Measurements from ENCODE around the gene ANXA6.
"Not testable (repeated sequence)": the region's sequence is repeated elsewhere in the genome, so short reads cannot be mapped to it uniquely, and the experiment has no call there.

Gene ANXA6

DNA sequence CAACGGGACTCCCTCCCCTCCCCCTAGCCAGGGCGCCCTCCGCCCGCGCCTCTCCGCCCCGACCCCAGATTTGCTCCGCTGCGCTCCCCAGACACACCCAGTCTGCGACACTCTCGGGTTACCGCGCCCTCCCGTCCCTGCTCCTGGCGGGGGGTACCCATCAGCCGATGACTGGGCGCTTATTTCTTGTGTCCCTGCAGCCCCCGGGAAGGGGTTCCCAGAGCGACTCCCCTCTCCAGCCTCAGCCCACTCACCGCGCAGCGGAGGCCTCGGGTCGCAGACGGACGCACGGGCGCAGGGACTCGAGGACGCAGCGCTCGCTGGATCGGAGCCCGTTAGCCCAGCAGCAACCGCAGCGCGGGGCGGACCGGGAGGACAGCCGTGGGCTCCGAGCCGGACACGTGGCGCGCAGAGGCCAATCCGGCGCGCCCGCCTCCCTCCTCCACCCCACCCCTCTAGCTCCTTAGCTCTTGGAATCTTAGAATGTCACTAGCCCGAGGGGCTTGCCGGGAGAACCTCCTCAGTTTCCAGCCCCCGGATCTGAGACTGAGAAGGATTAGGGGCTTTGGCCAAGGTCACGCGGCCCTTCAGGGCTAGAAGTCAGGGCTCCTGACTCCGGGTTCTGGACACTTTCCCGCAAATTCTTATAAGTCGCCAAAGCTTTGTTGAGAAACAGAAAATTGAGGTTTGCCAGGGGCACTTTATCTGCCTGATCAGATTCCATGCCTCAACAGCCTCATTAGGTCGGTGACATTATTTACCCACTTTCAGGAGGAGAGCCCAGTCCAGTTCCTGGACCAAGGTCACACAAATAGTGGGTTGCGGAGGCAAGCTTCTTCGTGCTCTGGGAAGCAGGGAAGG lies at the start of gene ANXA6:
TSS of gene ANXA6 (minus strand) at position 354 of the 861 bp plus-strand sequence. CDS start 9,878 bp downstream, outside the sequence.
- DNase-seq, result no peak

DNA sequence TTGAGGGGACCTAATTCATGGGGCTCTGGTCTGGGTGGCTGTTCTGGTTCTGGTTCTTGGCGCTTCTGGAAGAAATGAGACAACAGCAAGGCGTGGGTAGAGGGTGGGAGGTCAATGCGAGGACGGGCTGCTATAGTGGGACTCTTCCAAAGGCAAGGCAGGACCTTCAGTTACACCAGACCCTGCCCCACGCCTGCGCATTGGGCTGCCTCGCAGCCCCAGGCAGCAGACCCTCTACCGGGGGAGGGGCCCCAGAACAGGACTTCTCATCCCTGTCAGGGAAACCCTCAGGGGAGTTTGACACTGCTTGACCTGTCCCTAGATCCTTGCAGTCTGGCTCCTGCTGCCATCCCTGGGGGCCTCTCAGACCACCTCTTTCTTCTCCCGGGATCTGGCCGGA lies 47.8 kb upstream of the ANXA6 start:
- DNase-seq, result no peak

DNA sequence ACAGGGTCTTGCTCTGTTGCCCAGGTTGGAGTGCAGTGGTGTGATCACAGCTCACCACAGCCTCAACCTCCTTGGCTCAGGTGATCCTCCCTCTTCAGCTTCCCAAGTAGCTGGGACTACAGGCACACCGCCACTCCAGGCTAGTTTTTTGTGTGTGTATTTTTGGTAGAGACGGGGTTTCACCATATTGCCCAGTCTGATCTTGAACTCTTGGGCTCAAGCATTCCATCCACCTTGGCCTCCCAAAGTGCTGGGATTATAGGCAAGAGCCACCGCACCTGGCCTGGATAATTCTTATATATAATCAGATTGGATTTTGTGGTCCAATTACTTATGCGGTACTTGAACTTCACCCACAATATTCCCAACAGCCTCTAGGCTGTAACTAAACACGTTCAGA lies 46.5 kb upstream of the ANXA6 start:
- DNase-seq, result no peak

DNA sequence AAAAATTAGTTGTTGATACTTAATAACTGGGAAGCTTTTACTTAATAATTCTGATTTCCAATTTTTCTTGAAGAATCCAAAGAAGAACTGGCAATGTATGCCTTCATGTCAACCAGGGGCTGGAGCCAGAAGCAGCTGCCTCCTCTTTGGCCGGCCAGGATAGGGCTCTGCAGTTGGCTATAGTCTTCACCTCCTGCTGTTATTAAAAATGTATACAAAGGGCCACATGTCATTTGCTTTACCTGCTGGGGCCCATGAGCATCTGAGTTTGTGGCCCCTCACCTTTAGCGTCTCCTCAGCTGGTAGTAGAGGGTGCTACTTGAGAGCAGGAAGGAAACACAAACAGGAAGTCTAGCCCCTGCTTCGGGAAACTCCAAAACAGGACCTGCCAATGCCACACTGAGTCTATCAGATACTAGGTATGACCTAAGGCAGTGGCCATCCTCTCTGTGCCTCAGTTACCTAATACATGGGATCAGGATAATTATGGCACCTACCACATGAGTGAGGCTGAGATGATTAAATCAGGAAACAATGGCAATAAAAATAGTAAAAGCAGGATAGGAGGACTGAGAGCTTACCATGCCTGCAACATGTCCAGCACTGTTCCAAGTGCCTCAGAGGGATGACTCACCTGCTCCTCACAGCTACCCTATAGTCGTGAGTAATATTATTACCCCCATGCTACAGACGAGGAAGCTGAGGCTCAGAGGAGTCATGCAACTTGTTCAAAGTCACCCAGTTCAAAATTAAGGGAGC lies 45.0 kb upstream of the ANXA6 start:
- DNase-seq, result no peak

DNA sequence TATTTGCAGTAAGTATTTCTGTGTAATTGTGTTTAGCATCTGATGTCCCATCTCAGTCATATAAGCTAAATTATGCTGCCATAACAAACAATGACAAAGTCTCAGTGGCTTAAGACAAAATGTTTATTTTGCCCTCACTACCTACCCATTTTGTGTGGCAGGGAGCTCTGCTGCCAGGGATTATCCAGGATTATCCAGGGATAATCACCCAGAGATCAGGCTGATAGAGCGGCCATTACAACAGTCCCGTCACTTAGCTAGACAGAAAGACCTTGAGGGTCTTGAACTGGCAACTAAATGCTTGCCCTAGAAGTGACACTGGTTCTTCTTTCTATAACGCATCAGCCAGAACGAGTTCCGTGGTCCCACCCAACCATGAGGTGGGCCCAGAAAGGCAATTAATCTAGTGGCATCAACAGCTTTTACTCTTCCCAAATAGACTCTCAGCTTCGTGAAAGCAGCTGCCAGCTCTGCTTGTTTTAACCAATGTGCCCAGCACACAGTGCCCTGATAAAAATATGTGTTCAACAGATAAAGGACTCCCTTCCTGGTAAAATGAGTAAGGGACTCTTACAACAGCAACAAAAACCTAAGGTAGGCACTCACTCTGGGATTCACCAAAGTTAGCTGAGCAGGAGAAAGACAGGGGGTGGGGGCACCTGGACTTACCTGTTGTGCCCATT lies 43.5 kb upstream of the ANXA6 start:
- DNase-seq, result no peak

DNA sequence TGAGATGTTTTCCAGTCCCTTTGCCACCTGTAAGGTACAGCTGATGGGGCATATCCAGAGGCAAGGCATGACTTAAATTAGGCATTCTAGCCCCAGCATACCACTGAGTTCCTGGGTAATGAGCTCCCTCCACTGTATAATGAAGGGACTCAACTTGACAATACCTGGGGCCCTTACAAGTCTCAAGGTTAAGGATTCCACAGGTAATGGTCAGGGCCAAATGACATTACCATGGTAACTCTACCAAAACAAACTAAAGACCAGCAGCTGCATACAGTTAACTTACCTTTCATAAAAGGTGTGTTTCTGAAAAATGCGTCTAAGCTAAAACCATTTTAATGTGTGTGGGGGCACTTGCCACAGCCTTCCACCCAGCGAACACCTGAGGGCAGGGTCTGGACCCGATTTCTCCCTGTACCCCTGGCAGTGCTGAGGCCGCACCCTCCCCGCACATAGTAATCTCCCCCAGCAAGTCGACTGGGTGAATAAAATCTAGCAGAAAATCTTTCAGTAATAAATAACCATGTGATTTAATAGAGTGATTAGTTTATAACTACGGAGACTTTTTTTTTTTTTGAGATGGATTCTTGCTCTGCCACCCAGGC lies 42.1 kb upstream of the ANXA6 start:
- DNase-seq, result no peak

DNA sequence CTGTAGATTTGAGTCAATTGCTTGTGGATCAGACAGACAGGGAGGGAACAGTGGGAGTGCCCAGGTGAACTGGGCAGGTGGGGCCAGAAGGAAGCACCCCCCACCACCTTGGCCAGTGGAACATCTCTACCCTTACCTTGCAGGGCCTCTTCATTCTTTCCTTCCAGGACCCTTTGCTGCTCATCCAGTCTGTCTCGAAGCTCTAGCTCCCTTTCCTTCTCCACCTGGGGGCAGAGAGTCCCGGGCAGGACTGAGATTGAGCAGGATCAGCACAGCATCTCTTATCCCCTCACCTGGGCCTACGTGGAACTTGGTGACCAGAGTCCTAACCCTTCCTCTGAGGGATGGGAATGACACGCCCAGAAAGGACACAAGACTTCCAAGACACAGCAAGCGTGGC lies 41.3 kb upstream of the ANXA6 start:
- no peak for DNase-seq

DNA sequence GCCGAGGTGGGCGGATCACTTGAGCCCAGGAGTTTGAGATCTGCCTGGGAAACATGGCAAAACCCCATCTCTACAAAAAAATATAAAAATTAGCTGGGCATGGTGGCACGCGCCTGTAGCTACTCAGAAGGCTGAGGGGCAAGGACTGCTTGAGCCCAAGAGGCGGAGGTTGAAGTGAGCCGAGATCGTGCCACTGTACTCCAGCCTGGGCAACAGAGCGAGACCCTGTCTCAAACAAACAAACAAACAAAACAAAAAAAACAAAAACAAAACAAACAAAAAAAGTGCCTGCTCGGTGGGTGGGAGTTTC lies 39.7 kb upstream of the ANXA6 start:
- DNase-seq, result not testable (repeated sequence)

DNA sequence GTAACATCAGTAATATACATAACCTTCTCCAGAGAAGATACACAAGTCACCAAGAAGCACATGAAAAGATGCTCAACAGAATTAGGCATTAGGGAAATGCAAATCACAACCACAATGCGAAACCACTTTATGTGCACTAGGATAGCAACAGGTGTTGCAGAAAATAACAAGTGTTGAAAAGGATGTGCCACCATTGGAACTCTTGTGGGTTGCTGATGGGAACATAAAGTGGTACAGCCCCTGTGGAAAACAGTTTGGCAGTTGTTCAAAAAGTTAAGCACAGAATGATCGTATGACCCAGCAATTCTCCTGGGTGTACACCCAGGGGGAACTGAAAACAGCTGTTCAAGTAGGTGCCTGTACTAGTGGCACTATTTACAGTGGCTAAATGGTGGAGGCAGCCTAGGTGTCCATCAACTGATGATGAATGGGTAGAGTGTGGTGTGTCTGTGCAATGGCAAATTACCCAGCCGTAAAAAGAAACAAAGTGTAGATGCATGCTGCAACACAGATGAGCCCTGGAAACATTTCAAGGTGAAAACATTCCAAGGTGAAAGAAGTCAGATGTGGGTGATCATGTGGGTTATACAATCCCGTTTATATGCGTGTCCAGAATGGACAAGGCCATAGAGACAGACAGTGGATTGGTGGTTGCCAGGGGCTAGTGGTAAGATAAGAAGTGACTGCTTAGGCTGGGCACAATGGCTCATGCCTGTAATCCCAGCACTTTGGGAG lies 39.1 kb upstream of the ANXA6 start:
- DNase-seq, result no peak

DNA sequence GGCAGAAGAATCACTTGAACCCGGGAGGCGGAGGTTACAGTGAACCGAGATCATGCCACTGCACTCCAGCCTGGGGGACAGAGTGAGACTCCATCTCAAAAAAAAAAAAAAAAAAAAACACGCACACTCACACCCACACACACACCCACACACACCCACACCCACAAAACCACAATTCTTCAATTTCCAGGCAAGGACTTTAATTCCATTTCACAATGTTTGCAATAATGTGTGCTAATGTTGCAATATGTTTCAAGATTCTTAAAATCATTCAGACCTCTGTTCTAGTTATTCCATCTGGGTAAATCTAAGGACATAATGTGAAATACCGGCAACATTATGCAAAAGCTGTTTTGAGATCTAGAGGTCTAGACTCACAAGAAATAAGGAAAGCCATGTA lies 38.0 kb upstream of the ANXA6 start:
- no peak for DNase-seq

DNA sequence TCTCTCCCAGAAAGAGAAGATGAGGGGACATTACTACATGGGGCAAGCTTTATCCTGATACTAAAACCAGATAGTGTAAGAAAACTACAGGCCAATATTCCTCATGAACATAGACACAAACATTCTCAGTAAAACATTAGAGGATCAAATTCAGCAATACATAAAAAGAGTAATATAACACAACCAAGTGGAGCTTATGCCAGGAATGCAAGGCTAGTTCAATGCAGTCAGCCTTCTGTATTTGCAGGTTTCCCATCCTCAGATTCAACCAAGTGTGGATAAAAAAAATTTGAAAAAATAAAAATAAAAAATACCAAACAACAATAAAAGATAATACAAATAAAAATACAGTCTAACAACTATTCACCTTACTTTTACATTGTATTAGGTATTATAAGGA lies 35.0 kb upstream of the ANXA6 start:
- DNase-seq, result no peak

DNA sequence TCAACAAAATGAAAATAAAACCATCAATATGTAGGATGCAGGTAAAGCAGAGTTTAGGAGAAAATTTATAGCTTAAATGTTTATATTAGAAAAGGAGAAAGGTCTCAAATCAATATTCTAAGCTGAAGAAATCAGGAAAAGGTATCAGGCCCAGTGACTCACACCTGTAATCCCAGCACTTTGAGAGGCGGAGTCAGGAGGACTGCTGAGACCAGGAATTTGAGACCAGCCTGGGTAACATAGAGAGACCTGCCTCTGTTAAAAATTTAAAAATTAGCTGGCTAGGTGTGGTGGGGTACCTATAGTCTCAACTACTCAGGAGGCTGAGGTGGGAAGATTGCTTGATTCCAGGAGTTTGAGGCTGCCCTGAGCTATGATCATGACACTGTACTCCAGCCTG lies 34.1 kb upstream of the ANXA6 start:
- no peak for DNase-seq

DNA sequence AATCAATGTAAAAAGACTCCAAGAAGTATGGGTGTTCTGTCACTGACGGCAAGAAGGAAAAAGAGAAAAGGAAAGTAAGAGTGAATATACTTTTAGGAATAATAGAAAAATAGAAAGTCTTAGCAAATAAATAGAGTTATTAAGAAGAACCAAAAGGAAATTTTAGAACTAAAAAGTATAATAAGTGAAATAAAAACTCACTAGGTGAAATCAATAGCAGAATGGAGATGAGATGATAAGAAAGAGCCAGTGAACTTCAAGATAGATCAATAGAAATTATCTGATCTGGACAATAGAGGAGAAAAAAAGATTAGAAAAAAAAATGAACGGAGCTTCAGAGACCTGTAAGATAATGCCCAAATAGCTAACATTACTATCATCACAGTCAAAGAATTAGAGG lies 31.6 kb upstream of the ANXA6 start:
- no peak for DNase-seq

DNA sequence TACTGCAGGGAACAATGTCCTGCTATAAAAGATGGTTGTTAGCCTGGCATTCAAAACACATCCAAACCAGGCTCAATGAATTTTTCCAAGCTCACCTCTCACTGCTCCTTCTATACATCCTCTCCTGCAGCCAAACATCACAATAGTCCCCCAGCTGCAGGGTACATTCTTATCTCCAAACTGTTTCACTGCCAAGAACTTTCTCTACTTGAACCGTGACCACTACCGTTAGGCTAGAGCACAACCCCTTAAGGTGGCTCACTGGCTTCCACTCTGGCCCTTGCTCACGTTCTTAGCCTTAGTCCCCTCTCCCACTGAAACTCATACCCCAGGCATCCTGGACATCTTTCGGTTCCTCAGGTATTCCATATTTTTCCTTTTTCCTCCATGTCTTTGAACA lies 29.0 kb upstream of the ANXA6 start:
- DNase-seq, result no peak

DNA sequence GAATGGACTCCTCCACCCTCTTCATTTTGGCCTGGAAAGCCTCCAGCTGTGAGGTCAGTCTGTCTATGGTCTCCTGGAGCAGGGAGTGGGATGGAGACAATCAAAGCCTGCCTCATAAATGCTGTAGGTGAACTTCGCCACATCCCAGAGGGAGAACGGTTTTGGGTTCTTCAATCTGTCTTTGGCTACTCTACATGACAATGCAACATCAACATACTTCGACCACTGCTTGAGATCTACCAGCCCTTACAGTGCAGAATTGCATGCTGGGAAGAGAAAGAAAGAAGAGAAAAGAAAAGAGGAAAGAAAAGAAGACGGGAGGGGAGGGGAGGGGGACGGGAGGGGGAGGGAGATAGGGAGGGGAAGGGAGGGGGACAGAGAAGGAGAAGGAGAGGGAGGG lies 28.5 kb upstream of the ANXA6 start:
- no peak for DNase-seq

DNA sequence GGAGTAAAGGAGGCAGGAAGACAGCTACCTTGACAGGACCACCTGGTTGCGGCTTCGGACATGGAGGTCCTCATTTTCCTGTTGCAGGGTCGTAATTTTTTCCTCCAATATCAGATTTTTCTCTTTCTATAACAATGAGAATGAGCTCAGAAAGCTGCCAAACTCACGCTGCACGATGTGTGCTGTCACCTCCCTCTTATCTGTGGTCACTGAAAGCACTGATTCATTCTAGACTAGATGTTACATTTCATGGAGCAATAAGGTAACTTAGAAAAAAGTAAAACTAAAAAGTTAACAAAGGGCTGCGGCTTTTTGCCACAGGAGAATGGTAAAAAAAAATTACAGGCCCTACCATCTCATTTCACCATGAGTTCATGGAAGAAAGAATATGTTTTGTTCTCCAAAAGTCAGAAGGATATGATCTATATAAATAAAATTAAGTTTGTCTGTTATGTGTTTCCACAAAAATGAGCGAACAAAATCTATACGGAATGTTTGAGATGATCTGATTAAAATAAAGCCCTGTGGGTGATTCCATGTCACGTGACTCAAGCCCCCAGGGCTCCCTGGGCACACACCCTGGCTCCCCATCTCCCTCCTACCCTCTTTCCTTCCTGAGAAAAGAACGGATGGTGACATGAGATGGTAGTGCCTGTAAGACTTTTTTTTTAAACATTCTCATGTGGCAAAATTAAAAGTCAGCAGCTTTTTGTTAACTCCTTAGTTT lies 26.9 kb upstream of the ANXA6 start:
- DNase-seq, result no peak

DNA sequence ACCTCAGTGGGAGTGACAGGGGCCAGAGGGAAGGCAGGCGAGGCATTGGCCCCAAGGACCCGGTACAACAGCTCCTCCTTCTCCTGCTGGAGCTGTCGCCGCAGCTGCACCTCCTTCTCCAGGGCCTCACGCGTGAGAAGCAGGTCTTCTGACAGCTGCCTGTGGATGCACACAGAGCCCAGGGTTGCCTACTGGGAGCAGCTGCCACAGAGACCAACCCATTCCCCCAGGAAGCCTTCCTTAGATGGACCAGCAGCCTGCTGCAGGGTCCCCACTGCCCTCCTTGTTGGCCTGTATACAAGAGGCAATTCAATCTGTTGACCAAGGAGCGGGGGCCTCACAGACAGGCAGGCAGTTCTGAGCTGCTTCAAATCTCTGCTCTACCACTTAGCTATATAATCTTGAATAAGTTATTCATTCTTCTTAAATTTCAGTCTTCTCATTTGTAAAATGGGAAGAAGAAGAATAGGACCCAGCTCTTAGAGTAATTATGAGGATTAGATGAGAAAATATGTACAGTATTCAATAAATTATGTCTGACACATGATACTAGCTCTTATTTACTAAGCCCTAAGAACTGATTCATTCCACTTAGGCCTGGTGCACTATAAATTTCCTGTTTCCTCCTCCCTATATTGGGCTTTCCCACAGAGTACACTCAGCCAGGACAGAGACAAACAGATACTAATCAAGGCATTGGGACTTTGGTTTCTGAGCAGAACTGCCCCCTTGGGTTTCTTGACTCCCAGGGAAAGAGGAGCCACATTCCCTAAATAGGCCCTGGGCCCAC lies 26.1 kb upstream of the ANXA6 start:
- DNase-seq, result no peak

DNA sequence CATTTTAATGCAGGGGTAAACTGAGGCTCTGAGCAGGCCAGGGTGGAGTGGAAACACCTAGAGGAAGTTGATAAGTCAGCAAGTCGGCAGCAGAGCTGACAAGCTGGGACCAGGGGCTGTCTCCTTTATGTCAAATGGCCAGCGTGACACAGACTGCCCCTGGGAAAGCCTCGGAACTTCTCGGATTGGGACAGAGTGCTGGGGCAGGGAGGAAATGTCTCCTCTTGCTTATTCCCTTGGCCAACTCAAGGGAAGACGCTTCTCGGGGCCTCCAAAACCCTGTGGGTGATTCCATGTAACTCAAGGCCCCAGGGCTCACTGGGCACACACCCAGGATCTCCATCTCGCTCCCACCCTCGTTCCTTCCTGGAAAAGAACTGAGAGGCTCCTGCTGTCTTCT lies 25.4 kb upstream of the ANXA6 start:
- no peak for DNase-seq

DNA sequence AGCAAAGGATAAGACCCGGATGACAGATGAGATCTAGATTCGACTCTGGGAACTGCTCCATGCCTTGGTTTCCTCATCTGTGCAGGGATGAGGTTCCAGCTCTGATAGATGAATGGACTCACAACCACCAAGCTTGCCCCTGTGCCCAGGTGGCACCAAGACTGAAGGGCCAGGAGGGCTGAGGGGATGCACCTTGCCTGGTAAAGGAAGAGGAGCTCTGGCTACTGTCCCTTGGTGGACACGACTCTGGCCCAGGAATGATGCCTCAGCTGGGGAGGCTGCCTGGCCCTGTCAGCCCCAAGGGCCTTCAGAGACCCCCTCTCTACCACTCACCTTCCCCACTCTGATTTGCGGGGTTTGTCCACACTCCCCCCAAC lies 24.9 kb upstream of the ANXA6 start:
- no peak for DNase-seq

DNA sequence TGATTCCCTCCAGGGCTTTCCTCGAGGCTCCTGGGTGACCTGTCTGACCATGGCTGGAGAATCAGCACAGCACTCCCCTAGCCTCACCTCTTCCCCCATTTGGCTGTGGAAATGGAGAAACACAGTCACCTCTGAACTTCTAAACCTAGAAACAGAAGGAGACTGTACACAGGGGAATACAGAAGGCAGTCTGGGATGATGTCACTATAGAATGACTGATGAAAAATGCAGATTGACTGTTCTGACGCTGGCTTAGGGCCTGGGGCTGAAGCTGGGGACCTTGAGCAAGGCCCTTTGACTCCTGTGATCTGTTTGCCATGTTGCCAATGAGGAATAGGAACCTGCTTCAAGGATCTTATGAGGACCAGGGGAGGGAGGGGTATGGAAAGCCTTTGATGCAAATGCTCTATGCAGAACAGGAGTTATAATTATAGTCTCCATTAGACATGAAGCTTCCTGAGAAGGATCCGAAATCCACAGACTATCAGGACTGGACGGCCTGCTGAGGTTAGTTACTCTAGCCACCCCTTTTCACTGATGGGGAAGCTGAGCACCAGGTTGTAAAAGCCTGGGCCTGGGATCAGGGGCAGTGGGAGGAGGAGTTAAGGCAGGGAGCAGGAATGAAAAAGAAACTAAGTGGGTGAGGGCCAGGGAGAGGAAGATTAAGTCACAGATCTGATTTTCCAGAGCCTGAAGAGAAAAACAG lies 24.4 kb upstream of the ANXA6 start:
- DNase-seq, result no peak

DNA sequence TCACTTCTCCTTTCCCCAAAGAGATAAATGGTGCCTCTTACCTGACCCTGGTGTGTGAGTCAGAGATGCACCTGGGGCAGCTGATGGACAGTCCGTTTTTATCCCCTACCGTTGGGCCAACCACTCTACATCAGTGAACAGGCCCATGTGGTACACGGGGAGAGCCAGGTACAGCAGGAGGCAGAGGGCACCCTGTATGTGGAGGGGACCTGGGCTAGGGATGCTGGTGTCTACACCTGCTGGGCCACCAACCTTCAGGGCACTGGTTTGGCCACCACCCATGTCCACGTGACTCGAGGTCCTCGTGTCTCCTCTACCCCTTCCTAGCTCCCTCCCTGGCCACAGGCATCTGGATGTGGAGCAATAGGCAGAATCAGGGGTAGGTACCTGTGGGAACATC lies 22.7 kb upstream of the ANXA6 start:
- no peak for DNase-seq
